SK-N-SH (cell line): ENCODE data around the gene DGCR8. TPM values are rescaled to one million over a fixed set of nuclear protein-coding genes. Genes with fewer than 3 reads are reported as not detected.

Experiments
- CTCF ChIA-PET: fragments of 300-600, 350-600 bp; formaldehyde crosslinking; extraction: SDS; loops from one replicate; lab custom pipeline; 2021; lab: Yijun Ruan, JAX
- POLR2A ChIA-PET: fragments of 350-600 bp; sonication (Branson Sonifier 250); formaldehyde crosslinking; extraction: SDS; loops from one replicate; lab custom pipeline; 2020; ENCODE audit warnings: antibody characterized with exemption, inconsistent platforms; lab: Yijun Ruan, JAX
- DNase-seq: peaks from one replicate; pipeline ENCODE4 v3.0.0; 2012
- H2AFZ ChIP-seq: fragments of 200-600 bp; sonication (generic); 2 replicates; pipeline ENCODE4 v1.8.1; 2016; ENCODE audit warnings: antibody characterized with exemption, mild to moderate bottlenecking, low read depth
- H3F3A ChIP-seq: fragments of 200-600 bp; sonication (generic); replicated peaks from 2 replicates; pipeline ENCODE3; 2016; ENCODE audit warnings: antibody characterized with exemption, mild to moderate bottlenecking; ENCODE audit not compliant: insufficient read depth
- H3K27ac ChIP-seq, 2 experiments: fragments of 200-500 bp in 1 of 2; fragments of 200-600 bp in 1 of 2; sonication (Bioruptor generic) in 1 of 2; sonication (generic), shearing (Covaris generic) in 1 of 2; 2 replicates each; pipeline versions ENCODE4 v1.5.1 to v1.6.1; 2014 to 2016; ENCODE audit warnings: low read depth in 2 of 2, inconsistent platforms in 1 of 2, low read length in 1 of 2, mild to moderate bottlenecking in 1 of 2, mixed read lengths in 1 of 2
- H3K27me3 ChIP-seq: fragments of 200-600 bp; sonication (generic), shearing (Covaris generic); 2 replicates; pipeline ENCODE4 v1.6.1; 2016; ENCODE audit warnings: mixed run types; ENCODE audit not compliant: insufficient read depth
- H3K36me3 ChIP-seq, 2 experiments: fragments of 200-500 bp in 1 of 2; fragments of 200-600 bp in 1 of 2; sonication (Bioruptor generic) in 1 of 2; sonication (generic) in 1 of 2; replicated peaks in 1 of 2; 2 replicates each; pipeline versions ENCODE3 to v1.5.1; 2014 to 2016; ENCODE audit warnings: low read length in 1 of 2, mild to moderate bottlenecking in 1 of 2; ENCODE audit not compliant: insufficient read depth in 2 of 2, control insufficient read depth in 1 of 2
- H3K4me1 ChIP-seq, 2 experiments: fragments of 200-500 bp in 1 of 2; fragments of 200-600 bp in 1 of 2; sonication (Bioruptor generic) in 1 of 2; sonication (generic), shearing (Covaris generic) in 1 of 2; 2 replicates each; pipeline versions ENCODE4 v1.5.1 to v1.6.1; 2014 to 2016; ENCODE audit warnings: low read depth in 1 of 2, low read length in 1 of 2, mixed run types in 1 of 2; ENCODE audit not compliant: insufficient read depth in 2 of 2, control insufficient read depth in 1 of 2
- H3K4me2 ChIP-seq: fragments of 200-600 bp; sonication (generic), shearing (Covaris generic); 2 replicates; pipeline ENCODE4 v1.6.1; 2017; ENCODE audit warnings: mixed run types
- H3K4me3 ChIP-seq, 2 experiments: fragments of 200-500 bp in 1 of 2; fragments of 200-600 bp in 1 of 2; sonication (Bioruptor generic) in 1 of 2; sonication (generic), shearing (Covaris generic) in 1 of 2; 2 replicates each; pipeline versions ENCODE4 v1.5.1 to v1.8.1; 2014 to 2016; ENCODE audit warnings: low read depth in 2 of 2, inconsistent platforms in 1 of 2, low read length in 1 of 2, mild to moderate bottlenecking in 1 of 2, mixed read lengths in 1 of 2, moderate library complexity in 1 of 2
- H3K79me2 ChIP-seq: fragments of 200-600 bp; sonication (generic); 2 replicates; pipeline ENCODE4 v1.8.1; 2017; ENCODE audit warnings: mild to moderate bottlenecking; ENCODE audit not compliant: insufficient read depth
- H3K9ac ChIP-seq: fragments of 200-600 bp; sonication (generic); 2 replicates; pipeline ENCODE4 v1.6.1; 2017; ENCODE audit warnings: mixed run types
- H3K9me2 ChIP-seq: fragments of 200-600 bp; sonication (generic); 2 replicates; pipeline ENCODE4 v1.6.1; 2017; ENCODE audit warnings: mixed run types
- H3K9me3 ChIP-seq: fragments of 200-600 bp; sonication (generic); 2 replicates; pipeline ENCODE4 v1.6.1; 2017; ENCODE audit warnings: mixed run types, mild to moderate bottlenecking, moderate library complexity
- H4K20me1 ChIP-seq: fragments of 200-600 bp; sonication (generic); 2 replicates; pipeline ENCODE4 v1.6.1; 2017; ENCODE audit warnings: mild to moderate bottlenecking, mixed run types; ENCODE audit not compliant: insufficient read depth
- CHD2 ChIP-seq: fragments of 150-350 bp; IDR thresholded peaks from 2 replicates; pipeline ENCODE4 v1.6.1; 2018; ENCODE audit warnings: low read length; ENCODE audit not compliant: partially characterized antibody
- EZH2phosphoT487 ChIP-seq: fragments of 200-600 bp; sonication (generic); IDR thresholded peaks from 2 replicates; pipeline ENCODE4 v1.6.1; 2017; ENCODE audit warnings: low read depth, mixed run types, mild to moderate bottlenecking, antibody characterized with exemption, moderate library complexity, borderline replicate concordance
- GABPA ChIP-seq: IDR thresholded peaks from 2 replicates; pipeline ENCODE4 v1.4.0; 2012; ENCODE audit warnings: low read depth, mild to moderate bottlenecking
- JUND ChIP-seq: IDR thresholded peaks from 2 replicates; pipeline ENCODE4 v1.4.0; 2012
- MEF2A ChIP-seq: IDR thresholded peaks from 2 replicates; pipeline ENCODE4 v1.4.0; 2012; ENCODE audit warnings: low read depth, borderline replicate concordance
- MXI1 ChIP-seq: IDR thresholded peaks from 2 replicates; pipeline ENCODE4 v1.6.1; 2012; ENCODE audit warnings: mild to moderate bottlenecking, low read depth, low read length, improper control_type of control experiment
- NFIC ChIP-seq: IDR thresholded peaks from 2 replicates; pipeline ENCODE4 v1.4.0; 2012; ENCODE audit warnings: borderline replicate concordance
- NRF1 ChIP-seq: IDR thresholded peaks from 2 replicates; pipeline ENCODE4 v1.6.1; 2012; ENCODE audit warnings: low read depth, mild to moderate bottlenecking, low read length
- PBX3 ChIP-seq: IDR thresholded peaks from 2 replicates; pipeline ENCODE4; 2012
- POLR2AphosphoS5 ChIP-seq: IDR thresholded peaks from 2 replicates; pipeline ENCODE4 v1.6.1; 2012; ENCODE audit warnings: low read depth, low read length
- RAD21 ChIP-seq: IDR thresholded peaks from 2 replicates; pipeline ENCODE4 v1.6.1; 2012; ENCODE audit warnings: mild to moderate bottlenecking, low read length
- REST ChIP-seq: IDR thresholded peaks from 2 replicates; pipeline ENCODE4 v1.6.1; 2012; ENCODE audit warnings: mild to moderate bottlenecking, low read depth, low read length, moderate library complexity
- RXRA ChIP-seq: IDR thresholded peaks from 2 replicates; pipeline ENCODE4 v1.4.0; 2012; ENCODE audit warnings: low read depth, mild to moderate bottlenecking, borderline replicate concordance
- SIN3A ChIP-seq: IDR thresholded peaks from 2 replicates; pipeline ENCODE4 v1.6.1; 2012; ENCODE audit warnings: low read depth, mild to moderate bottlenecking, low read length, moderate library complexity, borderline replicate concordance
- TAF1 ChIP-seq: IDR thresholded peaks from 2 replicates; pipeline ENCODE4 v1.6.1; 2012; ENCODE audit warnings: low read depth, mild to moderate bottlenecking, low read length, moderate library complexity, borderline replicate concordance
- TCF12 ChIP-seq: IDR thresholded peaks from 2 replicates; pipeline ENCODE4 v1.4.0; 2012
- TEAD4 ChIP-seq: IDR thresholded peaks from 2 replicates; pipeline ENCODE4 v1.4.0; 2012; ENCODE audit warnings: mild to moderate bottlenecking, borderline replicate concordance; ENCODE audit not compliant: insufficient read depth
- USF2 ChIP-seq: fragments of 150-350 bp; IDR thresholded peaks from 2 replicates; pipeline ENCODE4 v1.6.1; 2017; ENCODE audit warnings: antibody characterized with exemption, low read length, low read depth, borderline replicate concordance
- YY1 ChIP-seq: IDR thresholded peaks from 2 replicates; pipeline ENCODE4 v1.4.0; 2012; ENCODE audit warnings: low read depth, mild to moderate bottlenecking
- WGBS: methylation state at CpG from one replicate; pipeline ENCODE4 v1.1.6; 2017; ENCODE audit warnings: low lambda C conversion rate; 5-methylcytosine and 5-hydroxymethylcytosine counted together
- polyA plus RNA-seq, 3 experiments: library from polyadenylated mRNA; depleted of rRNA; stranded (reverse); fragments of >200 nt; gene quantifications; 2 replicates each; pipeline ENCODE4 v1.2.3, GENCODE V29; 2012
- TF ChIP-seq, protein P1 (sequence below): fragments of 150-350 bp; IDR thresholded peaks from 2 replicates; pipeline ENCODE4 v1.6.1; 2016; ENCODE audit warnings: mild to moderate bottlenecking, low read depth, low read length
- TF ChIP-seq, protein P2 (sequence below): IDR thresholded peaks from 2 replicates; pipeline ENCODE4 v1.4.0; 2012; ENCODE audit warnings: low read depth

The DGCR8 gene
- polyA plus RNA-seq, 1 of the 3 experiments (the other 2 are of a cell fraction): 26.5 TPM

DNA sequence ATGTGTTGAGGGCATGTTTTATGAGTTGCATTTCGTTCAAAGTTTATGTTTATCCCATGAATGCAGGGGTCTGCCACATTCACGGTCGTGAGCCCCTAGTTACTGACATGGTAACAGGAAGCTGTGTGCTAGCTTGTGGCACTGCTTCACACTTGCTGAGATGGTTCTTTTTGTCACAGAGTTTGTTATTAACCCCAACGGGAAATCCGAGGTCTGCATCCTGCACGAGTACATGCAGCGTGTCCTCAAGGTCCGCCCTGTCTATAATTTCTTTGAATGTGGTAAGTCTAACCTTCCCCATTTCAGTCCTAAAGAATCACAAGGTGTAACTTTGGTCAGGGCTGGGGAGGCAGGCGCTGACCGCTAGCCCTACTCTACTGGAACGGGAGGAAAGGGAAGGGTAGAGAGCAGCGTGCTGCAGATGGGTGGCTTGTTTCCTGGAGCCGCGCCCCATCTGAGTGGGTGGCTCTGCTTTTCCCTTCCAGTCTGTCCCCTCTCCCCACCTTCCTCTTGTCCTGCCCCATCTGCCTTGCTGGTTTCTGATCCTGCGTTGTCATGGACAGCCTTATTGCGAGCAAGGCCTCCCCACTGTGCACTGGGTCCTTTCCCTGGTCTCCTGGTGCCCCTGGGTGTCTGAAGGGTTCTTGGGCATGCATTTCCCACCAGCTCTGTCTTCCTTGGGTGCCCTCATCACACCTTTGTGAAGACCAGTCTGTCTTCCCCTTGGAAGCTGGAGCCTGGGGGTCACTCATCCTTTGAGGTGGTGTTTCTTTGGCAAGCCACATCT is 11.8 kb downstream of the DGCR8 start:
- ChIA-PET CTCF (interaction anchor here (1.5 to 1.7 kb wide), 2 partner anchors 129 to 361 kb away, joined by 4 read pairs; no protein-coding TSS in a partner anchor), POLR2A (no interaction called here)
- Histone ChIP-seq H3F3A (peaks cover 9% of the 10 kb centered on the region), H3K36me3 (peaks cover 79 to 89% of the 10 kb centered on the region in 2 experiments), H3K4me3 (no peak overlapping the region), H3K27me3 (no peaks in the 10 kb centered on the region), H3K4me2 (no peak overlapping the region), H3K9me3 (no peaks in the 10 kb centered on the region), H3K27ac (no peak overlapping the region), H4K20me1 (peaks cover 21% of the 10 kb centered on the region; the same call in 1 of the 2 replicates), H3K4me1 (no peaks in the 10 kb centered on the region; a peak in 1 of 4 replicates), H3K79me2 (peaks cover 68% of the 10 kb centered on the region), H3K9ac (no peak overlapping the region), H2AFZ (no peak overlapping the region), H3K9me2 (no peaks in the 10 kb centered on the region)
- WGBS: over 99% methylated on average over 15 of the region's 16 CpGs
- DNase-seq: no peak
- TF ChIP-seq TCF12 (no peak), NRF1 (no peak), RAD21 (no peak), MEF2A (no peak), MXI1 (no peak), YY1 (no peak), RXRA (no peak), TEAD4 (no peak)
- TF ChIP-seq, protein P1, sequence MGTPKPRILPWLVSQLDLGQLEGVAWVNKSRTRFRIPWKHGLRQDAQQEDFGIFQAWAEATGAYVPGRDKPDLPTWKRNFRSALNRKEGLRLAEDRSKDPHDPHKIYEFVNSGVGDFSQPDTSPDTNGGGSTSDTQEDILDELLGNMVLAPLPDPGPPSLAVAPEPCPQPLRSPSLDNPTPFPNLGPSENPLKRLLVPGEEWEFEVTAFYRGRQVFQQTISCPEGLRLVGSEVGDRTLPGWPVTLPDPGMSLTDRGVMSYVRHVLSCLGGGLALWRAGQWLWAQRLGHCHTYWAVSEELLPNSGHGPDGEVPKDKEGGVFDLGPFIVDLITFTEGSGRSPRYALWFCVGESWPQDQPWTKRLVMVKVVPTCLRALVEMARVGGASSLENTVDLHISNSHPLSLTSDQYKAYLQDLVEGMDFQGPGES: no peak

- ChIA-PET POLR2A (no interaction called here), CTCF (no interaction called here)
- no peak overlapping the region for H3K4me2 ChIP-seq
- H3K9me3 ChIP-seq: no peaks in the 10 kb centered on the region
- no peaks in the 10 kb centered on the region; a peak in 1 of 4 replicates for H3K4me1 ChIP-seq
- H3K27me3 ChIP-seq: no peaks in the 10 kb centered on the region
- H4K20me1 ChIP-seq: peaks cover 15% of the 10 kb centered on the region; the same call in 1 of the 2 replicates
- H3K27ac ChIP-seq: no peak overlapping the region
- DNase-seq: no peak
- H3K36me3 ChIP-seq: peaks cover 79 to 89% of the 10 kb centered on the region in 2 experiments
- no peak overlapping the region for H3K4me3 ChIP-seq
- WGBS: 99% methylated on average over 11 of the region's 11 CpGs
- H3K9me2 ChIP-seq: no peaks in the 10 kb centered on the region
- H3K9ac ChIP-seq: no peak overlapping the region
- H2AFZ ChIP-seq: no peak overlapping the region
- peaks cover 68% of the 10 kb centered on the region for H3K79me2 ChIP-seq
- peaks cover 13% of the 10 kb centered on the region for H3F3A ChIP-seq
- TF ChIP-seq, protein P2, sequence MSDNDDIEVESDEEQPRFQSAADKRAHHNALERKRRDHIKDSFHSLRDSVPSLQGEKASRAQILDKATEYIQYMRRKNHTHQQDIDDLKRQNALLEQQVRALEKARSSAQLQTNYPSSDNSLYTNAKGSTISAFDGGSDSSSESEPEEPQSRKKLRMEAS: no peak
- TF ChIP-seq TEAD4: no peak
- no peak for TF ChIP-seq PBX3
- TF ChIP-seq GABPA: no peak
- TF ChIP-seq SIN3A: no peak
- TF ChIP-seq JUND: no peak
- TF ChIP-seq REST: no peak
- TF ChIP-seq TAF1: no peak
- no peak for TF ChIP-seq NFIC
- TF ChIP-seq USF2: no peak
- no peak for TF ChIP-seq CHD2
- TF ChIP-seq RAD21: no peak
- no peak for TF ChIP-seq NRF1
- TF ChIP-seq EZH2phosphoT487: no peak
- no peak for TF ChIP-seq POLR2AphosphoS5
These were observed 12.4 kb downstream of the DGCR8 start for GRCh38 chr22:20092477-20092854.
